Left ventricle myocardium inferior (tissue), 1 donor: Measurements from ENCODE around the gene TMEM151B. TPM values are rescaled to one million over a fixed set of nuclear protein-coding genes. Genes with fewer than 3 reads are reported as not detected.

Experiments
- DNase-seq: peaks from one replicate; pipeline ENCODE4 v3.0.0-alpha.2; 2020
- H3K27ac ChIP-seq: fragments of 200-600 bp; replicated peaks from 2 replicates; pipeline ENCODE4 v1.8.0; 2021
- H3K27me3 ChIP-seq: fragments of 200-600 bp; 2 replicates; pipeline ENCODE4 v1.8.0; 2021; ENCODE audit warnings: low read depth
- H3K36me3 ChIP-seq: fragments of 200-600 bp; 2 replicates; pipeline ENCODE4 v1.8.0; 2021
- H3K4me1 ChIP-seq: fragments of 200-600 bp; 2 replicates; pipeline ENCODE4 v1.8.0; 2021
- H3K4me3 ChIP-seq: fragments of 200-600 bp; 2 replicates; pipeline ENCODE4 v1.8.0; 2021; ENCODE audit warnings: mild to moderate bottlenecking, moderate library complexity
- H3K9me3 ChIP-seq: fragments of 200-600 bp; replicated peaks from 2 replicates; pipeline ENCODE4 v1.8.0; 2021
- CTCF ChIP-seq: fragments of 200-600 bp; IDR thresholded peaks from 2 replicates; pipeline ENCODE4 v1.8.0; 2021; ENCODE audit warnings: antibody characterized with exemption, mild to moderate bottlenecking, borderline replicate concordance
- intact Hi-C: fragments of 100-400 bp; cut with micrococcal nuclease; formaldehyde crosslinking; loops from one replicate; pipeline ENCODE4 v1.11.0; 2022
- total RNA-seq: library from RNA; stranded (reverse); fragmentation: NEBNext Ultra II Directional; extraction: Animal tissue kit (Norgen Biotek cat#: 25700); gene quantifications from one replicate; pipeline ENCODE4 v1.2.1, GENCODE V29; 2021
- donor health status: DM: no; HTN: yes; CAD: no; lungs with severe emphysema.

Gene TMEM151B
- total RNA-seq, 1 donor from 2014 or later: not detected

- peaks cover 12% of the 10 kb centered on the region for H3K4me1 ChIP-seq
- no peak for DNase-seq
- TF ChIP-seq CTCF: no peak
- peaks cover 96% of the 10 kb centered on the region for H3K27me3 ChIP-seq
- no peak overlapping the region for H3K4me3 ChIP-seq
- H3K27ac ChIP-seq: no peak overlapping the region
- no peaks in the 10 kb centered on the region for H3K36me3 ChIP-seq
- intact Hi-C loops: no loop called here
- no peaks in the 10 kb centered on the region for H3K9me3 ChIP-seq
These were observed 8.8 kb downstream of the TMEM151B start for GRCh38 chr6:44278774-44279697.

GRCh38 chr6:44284121-44284520, 13.9 kb downstream of the TMEM151B start:
- H3K36me3 ChIP-seq: no peaks in the 10 kb centered on the region
- DNase-seq: no peak
- H3K27me3 ChIP-seq: peaks cover 96% of the 10 kb centered on the region
- no peak overlapping the region for H3K27ac ChIP-seq
- no peaks in the 10 kb centered on the region for H3K9me3 ChIP-seq
- no peak for TF ChIP-seq CTCF
- H3K4me1 ChIP-seq: no peaks in the 10 kb centered on the region
- intact Hi-C loops: no loop called here
- no peak overlapping the region for H3K4me3 ChIP-seq

- H3K27me3 ChIP-seq: peaks cover 99% of the 10 kb centered on the region
- no peak for TF ChIP-seq CTCF
- H3K9me3 ChIP-seq: no peaks in the 10 kb centered on the region
- no peaks in the 10 kb centered on the region for H3K4me1 ChIP-seq
- no peak for DNase-seq
- intact Hi-C loops: no loop called here
- no peak overlapping the region for H3K27ac ChIP-seq
- H3K4me3 ChIP-seq: no peak overlapping the region
- no peaks in the 10 kb centered on the region for H3K36me3 ChIP-seq
These were observed 14.6 kb downstream of the TMEM151B start for GRCh38 chr6:44284867-44285266.

GRCh38 chr6:44285552-44286284, 15.5 kb downstream of the TMEM151B start:
- intact Hi-C loops: no loop called here
- Histone ChIP-seq H3K9me3 (no peaks in the 10 kb centered on the region), H3K36me3 (no peaks in the 10 kb centered on the region), H3K27ac (no peak overlapping the region), H3K4me3 (no peak overlapping the region), H3K27me3 (peaks cover 100% of the 10 kb centered on the region), H3K4me1 (no peaks in the 10 kb centered on the region)
- no peak for TF ChIP-seq CTCF
- DNase-seq: no peak

GRCh38 chr6:44286285-44286565, 16.0 kb downstream of the TMEM151B start:
- TF ChIP-seq CTCF: no peak
- intact Hi-C loops: no loop called here
- Histone ChIP-seq H3K27ac (no peak overlapping the region), H3K36me3 (no peaks in the 10 kb centered on the region), H3K9me3 (no peaks in the 10 kb centered on the region), H3K4me3 (no peak overlapping the region), H3K27me3 (peaks cover 100% of the 10 kb centered on the region), H3K4me1 (no peaks in the 10 kb centered on the region)
- no peak for DNase-seq
